Gastrocnemius medialis (tissue), 4 donors: ENCODE results near the gene DCTN2. TPM values are rescaled to one million over a fixed set of nuclear protein-coding genes. Genes with fewer than 3 reads are reported as not detected.

Experiments used
- ATAC-seq, 2 donors: fragments of 150-250 bp; one replicate each; pipeline ENCODE4 v1.9.1; 2016
- DNase-seq, 2 donors: peaks; one replicate each; pipeline ENCODE4 v3.0.0-alpha.2; 2019
- H3K27ac ChIP-seq, 4 donors: fragments of 200-600 bp; sonication (generic); 1 replicate in 1 of 4; 2 replicates in 3 of 4; pipeline ENCODE4 v1.5.1; 2016 to 2018; ENCODE audit warnings: mild to moderate bottlenecking in 2 of 4, moderate library complexity in 1 of 4
- H3K27me3 ChIP-seq, 3 donors: fragments of 200-600 bp; sonication (generic) in 2 of 3; 1 replicate in 1 of 3; 2 replicates in 2 of 3; pipeline versions ENCODE4 v1.5.1 to v1.6.0; 2016 to 2019; ENCODE audit warnings: mild to moderate bottlenecking in 1 of 3, moderate library complexity in 1 of 3
- H3K36me3 ChIP-seq, 2 donors: fragments of 200-600 bp; sonication (generic) in 1 of 2; one replicate each; pipeline ENCODE4 v1.5.1; 2017 to 2018
- H3K4me1 ChIP-seq, 2 donors: fragments of 200-600 bp; sonication (generic) in 1 of 2; one replicate each; pipeline ENCODE4 v1.5.1; 2016 to 2017; ENCODE audit warnings: mild to moderate bottlenecking in 2 of 2
- H3K4me3 ChIP-seq, 4 donors: fragments of 200-600 bp; sonication (generic) in 3 of 4; 1 replicate in 1 of 4; 2 replicates in 3 of 4; pipeline ENCODE4 v1.5.1; 2016 to 2019; ENCODE audit warnings: mild to moderate bottlenecking in 2 of 4
- H3K9me3 ChIP-seq, 3 donors: fragments of 200-600 bp; sonication (generic) in 2 of 3; 1 replicate in 1 of 3; 2 replicates in 2 of 3; pipeline ENCODE4 v1.5.1; 2016 to 2019
- CTCF ChIP-seq, 5 experiments: fragments of 450-650 bp in 3 of 5; fragments of 200-600 bp in 2 of 5; sonication (generic) in 2 of 5; IDR thresholded peaks in 4 of 5; conservative IDR thresholded peaks in 1 of 5; 1 replicate in 4 of 5; 2 replicates in 1 of 5; pipeline ENCODE4 v1.5.1; 2016 to 2019; ENCODE audit warnings: antibody characterized with exemption in 5 of 5, mild to moderate bottlenecking in 3 of 5, moderate library complexity in 3 of 5
- POLR2A ChIP-seq, 2 donors: fragments of 450-650 bp; IDR thresholded peaks; one replicate each; pipeline ENCODE4 v1.6.1; 2017; ENCODE audit warnings: antibody characterized with exemption in 2 of 2, mild to moderate bottlenecking in 2 of 2, moderate library complexity in 2 of 2
- in situ Hi-C, 4 donors: fragments of 200-750 bp; cut with MboI; loops; one replicate each; pipeline versions ENCODE4 v1.15.0 to v1.8.0; 2017; ENCODE audit warnings: low sequenced_read_pairs in 4 of 4
- intact Hi-C: fragments of 100-400 bp; cut with DNase I; formaldehyde crosslinking; loops from one replicate; pipeline ENCODE4 v1.15.1; 2023; ENCODE audit warnings: low total_unique reads
- total RNA-seq, 4 donors: library from RNA; depleted of rRNA; stranded (reverse); fragments of >200 nt; gene quantifications; one replicate each; pipeline versions ENCODE4 v1.1.0 to v1.2.3, GENCODE V29; 2016

Gene DCTN2
- total RNA-seq, 4 donors from 2014 or later = 147 to 265 (median 177) TPM

DNA sequence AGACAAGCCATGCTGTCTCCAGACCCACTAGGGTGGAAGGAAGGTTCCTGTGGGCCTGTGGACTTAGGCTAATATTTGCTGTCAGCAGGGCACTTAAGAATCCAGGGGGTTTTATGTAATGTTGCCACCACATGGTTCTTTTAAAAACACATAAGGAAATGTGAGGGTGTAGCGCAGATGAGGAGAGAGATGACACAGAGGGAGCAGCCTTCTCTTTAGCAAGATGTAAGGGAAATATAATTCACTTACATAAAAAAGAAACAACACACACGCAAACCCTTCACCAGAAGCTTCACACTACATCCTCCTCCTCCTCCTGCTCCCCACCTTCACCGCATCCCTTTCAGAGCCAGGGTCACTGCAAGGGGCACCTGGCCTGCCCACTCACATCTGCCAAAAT lies 39.1 kb upstream of the DCTN2 start:
- intact Hi-C loops (loop anchor here (10.0 kb wide), 1 partner anchor 319 kb away; no protein-coding TSS in a partner anchor), in situ Hi-C loops (loop anchor here in 1 of 4 donors (5.0 kb wide), 1 partner anchor 36 kb away; no protein-coding TSS in a partner anchor)
- ATAC-seq = no peak
- no peak for DNase-seq
- H3K4me3 ChIP-seq = no peak overlapping the region
- H3K27me3 ChIP-seq = no peaks in the 10 kb centered on the region
- H3K4me1 ChIP-seq = peaks cover 4 to 5% of the 10 kb centered on the region in 2 donors
- H3K36me3 ChIP-seq = no peaks in the 10 kb centered on the region
- H3K27ac ChIP-seq = no peak overlapping the region
- no peaks in the 10 kb centered on the region for H3K9me3 ChIP-seq
- no peak for TF ChIP-seq CTCF (IDR thresholded peaks at IDR 0.05 in 4 of 5, conservative IDR thresholded peaks at IDR 0.05 in 1 of 5)
- no peak for TF ChIP-seq POLR2A (IDR thresholded peaks at IDR 0.05)

DNA sequence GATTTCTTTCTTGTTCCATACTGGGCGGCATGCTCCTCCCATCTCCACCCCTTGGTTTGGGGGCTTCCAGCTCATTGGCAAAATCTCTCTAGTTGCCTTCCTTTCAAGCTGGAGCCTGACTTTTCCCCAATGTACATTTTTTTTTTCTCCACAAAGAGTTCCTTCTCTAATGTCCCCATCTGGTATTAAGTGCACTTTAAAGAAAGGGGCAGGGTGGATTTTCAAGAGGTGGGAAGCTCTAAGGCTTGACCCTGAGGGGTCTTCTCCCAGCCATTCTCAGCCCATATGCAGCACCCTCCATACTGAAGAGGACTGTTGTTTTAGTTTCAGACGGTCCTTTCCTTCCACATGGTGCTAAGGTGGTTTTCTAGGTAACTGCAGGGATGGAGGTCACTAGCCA lies 38.2 kb upstream of the DCTN2 start:
- no peak for DNase-seq
- H3K4me1 ChIP-seq = no peaks in the 10 kb centered on the region
- no peaks in the 10 kb centered on the region for H3K36me3 ChIP-seq
- H3K27ac ChIP-seq = no peak overlapping the region
- no peak overlapping the region for H3K4me3 ChIP-seq
- intact Hi-C loops = loop anchor here (10.0 kb wide), 1 partner anchor 320 kb away; no protein-coding TSS in a partner anchor
- TF ChIP-seq POLR2A (IDR thresholded peaks at IDR 0.05) = no peak
- TF ChIP-seq CTCF (IDR thresholded peaks at IDR 0.05 in 4 of 5, conservative IDR thresholded peaks at IDR 0.05 in 1 of 5) = no peak
- H3K27me3 ChIP-seq = no peaks in the 10 kb centered on the region
- in situ Hi-C loops = loop anchor here in 1 of 4 donors (5.0 kb wide), 1 partner anchor 37 kb away; no protein-coding TSS in a partner anchor
- H3K9me3 ChIP-seq = no peaks in the 10 kb centered on the region
- no peak for ATAC-seq

GRCh38 chr12:57584690-57585089 lies 37.7 kb upstream of the DCTN2 start:
- intact Hi-C loops (loop anchor here (10.0 kb wide), 1 partner anchor 320 kb away; no protein-coding TSS in a partner anchor), in situ Hi-C loops (loop anchor here in 2 of 4 donors (5.0 kb wide), 2 partner anchors 38 to 43 kb away; no protein-coding TSS in a partner anchor)
- ATAC-seq = no peak
- no peaks in the 10 kb centered on the region for H3K27me3 ChIP-seq
- no peak for DNase-seq
- TF ChIP-seq CTCF (IDR thresholded peaks at IDR 0.05 in 4 of 5, conservative IDR thresholded peaks at IDR 0.05 in 1 of 5) (no peak), POLR2A (IDR thresholded peaks at IDR 0.05) (no peak)
- H3K9me3 ChIP-seq = no peaks in the 10 kb centered on the region
- H3K4me3 ChIP-seq = no peak overlapping the region
- H3K27ac ChIP-seq = no peak overlapping the region
- H3K4me1 ChIP-seq = no peaks in the 10 kb centered on the region
- H3K36me3 ChIP-seq = no peaks in the 10 kb centered on the region

DNA sequence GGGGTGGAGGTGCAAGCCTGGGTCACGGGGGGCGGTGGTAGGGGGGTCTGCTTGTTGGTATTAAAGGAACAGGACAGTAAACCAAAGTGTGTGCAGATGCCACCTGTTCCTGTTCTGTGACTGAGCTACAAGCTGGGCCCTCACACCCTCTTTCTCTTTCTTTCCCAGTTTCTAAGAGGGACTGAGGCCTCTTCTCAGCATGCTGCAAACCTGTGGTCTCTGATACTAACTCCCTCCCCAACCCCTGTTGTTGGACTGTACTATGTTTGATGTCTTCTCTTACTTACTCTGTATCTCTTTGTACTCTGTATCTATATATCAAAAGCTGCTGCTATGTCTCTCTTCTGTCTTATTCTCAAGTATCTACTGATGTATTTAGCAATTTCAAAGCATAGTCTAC lies 37.1 kb upstream of the DCTN2 start:
- Histone ChIP-seq H3K4me3 (no peak overlapping the region), H3K36me3 (no peaks in the 10 kb centered on the region), H3K4me1 (no peaks in the 10 kb centered on the region), H3K27ac (no peak overlapping the region), H3K9me3 (no peaks in the 10 kb centered on the region), H3K27me3 (no peaks in the 10 kb centered on the region)
- TF ChIP-seq POLR2A (IDR thresholded peaks at IDR 0.05) (no peak), CTCF (IDR thresholded peaks at IDR 0.05 in 4 of 5, conservative IDR thresholded peaks at IDR 0.05 in 1 of 5) (no peak)
- in situ Hi-C loops (loop anchor here in 1 of 4 donors (5.0 kb wide), 1 partner anchor 43 kb away; no protein-coding TSS in a partner anchor), intact Hi-C loops (loop anchor here (10.0 kb wide), 1 partner anchor 321 kb away; no protein-coding TSS in a partner anchor)
- ATAC-seq (no peak), DNase-seq (no peak)
